GM19372 (cell line): ENCODE measurements around the gene CLSTN1.

Source experiments
- ATAC-seq: cut with Tn5 transposase; IDR thresholded peaks from one replicate; pipeline ENCODE4 v1.9.1; 2021; ENCODE audit warnings: mild to moderate bottlenecking, low read depth, moderate library complexity; ENCODE audit not compliant: unreplicated experiment

CLSTN1 gene

GRCh38 chr1:9736241-9736640 lies 87.5 kb downstream of the CLSTN1 start:
- ATAC-seq, result no peak

GRCh38 chr1:9735800-9736199 lies 88.0 kb downstream of the CLSTN1 start:
- no peak for ATAC-seq

DNA sequence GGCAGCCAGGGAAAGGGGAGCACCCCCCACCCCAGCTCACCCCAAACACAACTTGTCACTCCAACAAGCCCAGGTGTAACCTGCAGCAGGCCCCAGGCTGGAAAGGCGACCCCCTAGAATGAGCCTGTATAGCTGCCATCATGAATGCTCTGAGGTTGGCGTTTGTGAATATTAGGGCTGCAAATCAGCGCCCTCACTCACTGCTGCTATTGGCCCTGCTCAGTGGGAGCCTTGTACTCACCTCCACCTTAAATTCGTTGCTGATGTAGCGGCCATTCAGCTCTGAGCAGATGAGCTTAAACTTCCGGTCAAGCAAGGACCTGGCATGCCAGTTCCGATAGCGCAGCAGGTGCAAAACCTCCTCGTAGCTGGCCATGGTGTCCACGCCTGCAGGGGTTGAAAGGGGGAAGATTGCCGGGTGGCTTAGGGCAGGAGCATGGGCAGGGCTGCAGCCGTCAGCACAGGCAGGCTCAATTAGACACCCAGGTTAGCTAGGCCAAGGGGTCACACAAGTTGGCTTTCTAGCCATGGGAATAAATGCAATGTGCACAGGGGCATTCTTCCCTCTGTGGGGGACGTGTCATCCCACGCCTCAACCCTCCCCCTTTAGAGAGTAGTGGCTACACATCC lies 90.5 kb downstream of the CLSTN1 start:
- no peak for ATAC-seq

DNA sequence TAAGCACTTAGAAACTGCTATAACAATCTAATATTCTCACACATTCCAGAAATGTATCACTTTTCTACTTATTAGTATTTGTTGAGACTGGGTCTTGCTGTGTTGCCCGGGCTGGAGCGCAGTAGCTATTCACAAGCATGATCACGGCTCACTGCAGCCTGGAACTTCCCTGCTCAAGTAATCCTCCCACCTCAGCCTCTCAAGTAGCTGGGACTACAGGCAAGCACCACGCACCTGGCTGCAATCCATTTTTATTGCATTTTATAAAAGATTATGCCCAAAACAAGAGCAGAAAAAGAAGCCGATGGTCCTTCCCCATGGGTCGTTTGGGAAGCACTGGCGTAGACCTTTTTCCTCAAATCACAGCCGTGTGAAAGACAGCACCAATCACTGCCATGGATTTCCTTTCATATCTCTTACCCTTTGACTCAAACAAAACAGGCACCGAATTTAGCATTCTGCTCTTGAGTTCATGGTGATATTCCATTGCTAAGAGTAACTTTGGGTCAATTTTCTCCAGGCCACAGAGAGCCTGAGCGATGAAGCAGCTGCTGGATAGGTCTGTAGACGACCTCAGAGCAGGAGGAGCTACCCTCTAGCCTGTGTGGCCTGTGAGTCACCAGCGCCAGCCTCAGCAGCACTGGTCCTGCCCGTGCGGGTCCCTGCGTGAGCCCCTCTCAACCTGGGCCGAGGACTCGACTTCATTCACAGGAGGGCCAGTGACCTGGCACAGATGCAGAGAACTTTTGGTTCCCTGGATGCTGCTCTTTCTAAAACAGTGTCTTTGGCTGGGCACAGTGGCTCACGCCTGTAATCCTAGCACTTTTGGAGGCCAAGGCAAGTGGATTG lies 91.4 kb downstream of the CLSTN1 start:
- no peak for ATAC-seq

- ATAC-seq, result no peak
These were observed 92.2 kb downstream of the CLSTN1 start for GRCh38 chr1:9731561-9731960.

- no peak for ATAC-seq
These were observed 92.7 kb downstream of the CLSTN1 start for GRCh38 chr1:9731051-9731537.

DNA sequence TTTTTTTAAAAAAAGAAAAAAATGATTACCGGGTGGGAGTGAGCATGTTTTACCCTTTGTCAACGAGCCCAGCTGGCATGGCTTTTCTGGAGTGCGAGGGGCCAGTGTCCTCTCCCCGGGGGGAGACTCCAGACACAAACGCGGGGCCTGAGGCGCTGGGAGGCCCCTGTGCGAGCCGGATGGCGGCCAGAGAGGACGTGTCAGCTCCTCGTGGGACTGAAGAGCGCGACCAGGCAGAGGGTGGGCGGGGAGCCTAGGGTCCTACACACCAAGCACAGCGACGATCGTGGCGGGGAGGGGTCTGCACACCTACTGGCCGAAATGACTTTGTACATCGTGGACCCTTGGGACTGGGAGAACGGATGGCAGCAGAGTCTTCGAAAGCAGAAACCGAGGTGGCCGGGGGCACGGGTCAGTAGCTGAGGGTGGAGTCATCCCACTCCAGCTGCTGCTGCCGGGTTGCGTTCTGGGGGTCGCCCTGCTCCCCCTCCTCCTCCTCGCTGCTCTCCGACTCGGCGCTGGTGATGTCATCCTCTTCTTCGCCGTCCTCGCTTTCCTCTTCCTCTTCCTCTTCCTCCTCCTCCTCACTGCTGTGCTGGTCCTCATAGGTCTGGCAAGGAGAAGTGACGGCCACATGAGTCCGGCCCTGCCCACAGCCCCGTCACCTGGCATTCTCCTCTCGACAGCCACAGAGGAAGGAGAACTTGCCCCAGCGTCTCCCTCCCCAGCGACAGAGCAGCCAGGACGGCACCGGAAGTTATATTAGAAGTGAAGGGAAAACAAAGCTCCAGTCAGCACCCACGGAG lies 93.5 kb downstream of the CLSTN1 start:
- ATAC-seq, result no peak

- no peak for ATAC-seq
These were observed 94.2 kb downstream of the CLSTN1 start for GRCh38 chr1:9729523-9729922.

- no peak for ATAC-seq
These were observed 95.1 kb downstream of the CLSTN1 start for GRCh38 chr1:9728451-9729295.

DNA sequence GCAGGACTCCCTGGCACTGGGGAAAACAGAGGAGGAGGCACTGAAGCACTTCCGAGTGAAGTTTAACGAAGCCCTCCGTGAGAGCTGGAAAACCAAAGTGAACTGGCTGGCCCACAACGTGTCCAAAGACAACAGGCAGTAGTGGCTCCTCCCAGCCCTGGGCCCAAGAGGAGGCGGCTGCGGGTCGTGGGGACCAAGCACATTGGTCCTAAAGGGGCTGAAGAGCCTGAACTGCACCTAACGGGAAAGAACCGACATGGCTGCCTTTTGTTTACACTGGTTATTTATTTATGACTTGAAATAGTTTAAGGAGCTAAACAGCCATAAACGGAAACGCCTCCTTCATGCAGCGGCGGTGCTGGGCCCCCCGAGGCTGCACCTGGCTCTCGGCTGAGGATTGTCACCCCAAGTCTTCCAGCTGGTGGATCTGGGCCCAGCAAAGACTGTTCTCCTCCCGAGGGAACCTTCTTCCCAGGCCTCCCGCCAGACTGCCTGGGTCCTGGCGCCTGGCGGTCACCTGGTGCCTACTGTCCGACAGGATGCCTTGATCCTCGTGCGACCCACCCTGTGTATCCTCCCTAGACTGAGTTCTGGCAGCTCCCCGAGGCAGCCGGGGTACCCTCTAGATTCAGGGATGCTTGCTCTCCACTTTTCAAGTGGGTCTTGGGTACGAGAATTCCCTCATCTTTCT lies 96.7 kb downstream of the CLSTN1 start:
- ATAC-seq, result no peak

DNA sequence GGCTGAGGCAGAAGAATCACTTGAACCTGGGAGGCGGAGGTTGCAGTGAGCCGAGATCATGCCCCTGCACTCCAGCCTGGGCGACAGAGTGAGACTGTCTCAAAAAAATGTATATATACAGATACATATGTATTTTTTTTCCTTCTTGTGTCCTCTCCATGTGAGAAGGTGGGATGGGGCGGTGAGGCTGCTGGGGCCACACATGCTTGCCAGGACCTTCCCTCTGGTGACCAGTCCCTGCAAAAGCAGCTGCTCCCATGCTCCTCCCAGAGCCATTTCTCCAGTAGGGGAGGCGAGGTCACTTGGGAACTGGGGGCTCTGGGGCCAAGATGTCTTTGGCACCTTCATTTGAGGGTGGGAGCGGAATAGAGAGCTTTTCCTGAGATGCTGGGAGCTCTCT lies 97.4 kb downstream of the CLSTN1 start:
- ATAC-seq, result no peak

DNA sequence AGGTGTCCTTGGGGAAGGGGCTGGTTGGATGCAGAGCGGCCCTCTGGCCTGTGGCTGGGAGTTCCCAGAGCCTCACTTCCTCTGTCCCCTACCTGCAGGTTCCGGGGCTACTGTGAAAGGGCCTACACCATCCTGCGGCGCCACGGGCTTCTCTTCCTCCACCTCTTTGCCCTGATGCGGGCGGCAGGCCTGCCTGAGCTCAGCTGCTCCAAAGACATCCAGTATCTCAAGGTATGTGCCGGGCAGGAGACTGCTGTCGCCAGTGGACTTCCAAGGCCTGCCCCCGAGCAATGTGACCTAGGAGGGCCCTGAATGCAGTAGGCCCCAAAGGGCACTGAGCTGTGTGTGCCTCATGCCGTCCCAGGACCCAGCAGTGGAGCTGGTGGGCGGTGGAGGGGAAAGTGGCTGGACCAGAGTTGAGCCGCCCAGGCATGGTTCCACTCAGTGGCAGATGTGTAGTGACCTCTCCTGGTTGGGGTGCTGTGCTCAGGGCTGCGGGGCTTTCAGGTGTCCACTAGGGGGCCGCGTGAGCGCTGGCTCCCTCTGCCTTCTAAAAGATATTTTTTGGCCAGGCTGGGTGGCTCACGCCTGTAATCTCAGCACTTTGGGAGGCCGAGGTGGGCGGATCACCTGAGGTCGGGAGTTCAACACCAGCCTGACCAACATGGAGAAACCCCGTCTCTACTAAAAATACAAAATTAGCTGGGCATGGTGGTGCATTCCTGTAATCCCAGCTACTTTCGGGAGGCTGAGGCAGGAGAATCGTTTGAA lies 98.9 kb downstream of the CLSTN1 start:
- no peak for ATAC-seq

DNA sequence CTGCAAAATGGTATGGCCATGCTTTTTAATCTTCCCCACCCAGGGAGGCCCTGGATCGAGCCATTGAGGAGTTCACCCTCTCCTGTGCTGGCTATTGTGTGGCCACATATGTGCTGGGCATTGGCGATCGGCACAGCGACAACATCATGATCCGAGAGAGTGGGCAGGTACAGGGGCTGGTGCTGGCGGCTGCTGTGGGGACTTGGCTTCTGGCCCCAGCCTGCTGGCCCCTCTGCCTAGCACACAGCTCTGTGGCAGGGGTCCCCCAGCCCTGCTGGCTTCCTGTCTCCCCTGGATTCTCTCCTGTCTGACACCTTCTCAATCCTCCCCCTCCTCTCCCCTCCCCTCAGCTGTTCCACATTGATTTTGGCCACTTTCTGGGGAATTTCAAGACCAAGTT lies 99.8 kb downstream of the CLSTN1 start:
- no peak for ATAC-seq

- no peak for ATAC-seq
These were observed 100.5 kb downstream of the CLSTN1 start for GRCh38 chr1:9723068-9723805.

GRCh38 chr1:9722378-9722749 lies 101.4 kb downstream of the CLSTN1 start:
- no peak for ATAC-seq

DNA sequence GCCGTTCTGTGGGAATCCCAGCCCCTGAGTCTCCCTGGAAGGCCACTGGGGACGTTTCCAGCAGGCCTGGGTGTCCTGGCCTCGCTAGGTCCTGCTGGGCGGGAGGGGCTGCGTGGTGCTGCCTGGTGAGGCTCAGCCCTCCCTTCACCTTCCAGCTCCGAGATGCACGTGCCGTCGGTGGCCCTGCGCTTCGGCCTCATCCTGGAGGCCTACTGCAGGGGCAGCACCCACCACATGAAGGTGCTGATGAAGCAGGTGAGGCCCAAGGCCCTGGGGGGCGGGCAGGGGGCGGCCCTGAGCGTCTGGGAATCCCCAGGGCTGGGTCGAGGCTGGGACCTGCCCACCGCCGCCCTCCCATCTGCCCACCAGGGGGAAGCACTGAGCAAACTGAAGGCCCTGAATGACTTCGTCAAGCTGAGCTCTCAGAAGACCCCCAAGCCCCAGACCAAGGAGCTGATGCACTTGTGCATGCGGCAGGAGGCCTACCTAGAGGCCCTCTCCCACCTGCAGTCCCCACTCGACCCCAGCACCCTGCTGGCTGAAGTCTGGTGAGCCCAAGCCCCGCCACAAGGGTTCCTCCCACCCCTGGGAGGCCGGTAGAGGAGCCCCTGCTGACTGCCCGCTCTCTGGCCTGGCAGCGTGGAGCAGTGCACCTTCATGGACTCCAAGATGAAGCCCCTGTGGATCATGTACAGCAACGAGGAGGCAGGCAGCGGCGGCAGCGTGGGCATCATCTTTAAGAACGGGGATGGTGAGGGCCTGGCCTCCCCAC lies 102.0 kb downstream of the CLSTN1 start:
- no peak for ATAC-seq

- ATAC-seq, result no peak
These were observed 102.8 kb downstream of the CLSTN1 start for GRCh38 chr1:9720785-9721605.
